DND-41 (cell line): ENCODE data around the gene TOMM40L.

Source experiments
- EZH2 ChIP-seq: IDR thresholded peaks from 3 replicates; pipeline ENCODE4 v1.6.1; 2012; ENCODE audit warnings: borderline replicate concordance, low read depth, mild to moderate bottlenecking, moderate library complexity, low read length, inconsistent platforms; ENCODE audit not compliant: severe bottlenecking
- TF ChIP-seq, protein P1 (sequence below): IDR thresholded peaks from 2 replicates; pipeline ENCODE4 v1.5.1; 2012; ENCODE audit warnings: borderline replicate concordance, low read length, moderate library complexity, mild to moderate bottlenecking; ENCODE audit not compliant: poor library complexity, severe bottlenecking; ENCODE audit errors: extremely low read depth

DNA sequence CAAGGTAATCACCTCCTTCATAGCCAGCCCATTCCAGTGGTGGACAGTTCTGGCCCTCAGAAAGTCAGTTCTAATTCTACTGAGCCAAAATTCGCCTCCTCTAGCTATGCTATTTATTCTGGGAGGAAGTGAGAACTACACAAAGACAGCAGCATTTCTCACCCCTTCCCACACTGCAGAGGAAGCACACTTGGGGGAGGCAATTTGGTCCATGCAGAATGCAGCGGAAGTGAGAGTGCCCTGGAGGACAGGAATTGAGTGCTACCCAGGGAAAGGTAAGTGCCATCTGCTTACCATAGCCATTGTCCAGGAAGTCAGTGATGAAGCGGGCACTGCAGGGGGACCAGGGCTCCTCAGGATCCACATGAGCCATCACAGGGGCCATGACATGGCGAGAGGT is 30.7 kb upstream of the TOMM40L start:
- TF ChIP-seq, protein P1, sequence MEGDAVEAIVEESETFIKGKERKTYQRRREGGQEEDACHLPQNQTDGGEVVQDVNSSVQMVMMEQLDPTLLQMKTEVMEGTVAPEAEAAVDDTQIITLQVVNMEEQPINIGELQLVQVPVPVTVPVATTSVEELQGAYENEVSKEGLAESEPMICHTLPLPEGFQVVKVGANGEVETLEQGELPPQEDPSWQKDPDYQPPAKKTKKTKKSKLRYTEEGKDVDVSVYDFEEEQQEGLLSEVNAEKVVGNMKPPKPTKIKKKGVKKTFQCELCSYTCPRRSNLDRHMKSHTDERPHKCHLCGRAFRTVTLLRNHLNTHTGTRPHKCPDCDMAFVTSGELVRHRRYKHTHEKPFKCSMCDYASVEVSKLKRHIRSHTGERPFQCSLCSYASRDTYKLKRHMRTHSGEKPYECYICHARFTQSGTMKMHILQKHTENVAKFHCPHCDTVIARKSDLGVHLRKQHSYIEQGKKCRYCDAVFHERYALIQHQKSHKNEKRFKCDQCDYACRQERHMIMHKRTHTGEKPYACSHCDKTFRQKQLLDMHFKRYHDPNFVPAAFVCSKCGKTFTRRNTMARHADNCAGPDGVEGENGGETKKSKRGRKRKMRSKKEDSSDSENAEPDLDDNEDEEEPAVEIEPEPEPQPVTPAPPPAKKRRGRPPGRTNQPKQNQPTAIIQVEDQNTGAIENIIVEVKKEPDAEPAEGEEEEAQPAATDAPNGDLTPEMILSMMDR: no peak
- no peak for TF ChIP-seq EZH2
